Fibroblast of mammary gland (primary cell): ENCODE data around the gene KAT2A.

ENCODE experiments used
- DNase-seq: peaks from one replicate; pipeline ENCODE4 v3.0.0-alpha.2; 2010; ENCODE audit warnings: low read depth
- H3K4me3 ChIP-seq: 2 replicates; pipeline ENCODE4 v1.5.1; 2011; ENCODE audit warnings: low read depth, mild to moderate bottlenecking, low read length, moderate library complexity; ENCODE audit not compliant: control insufficient read depth
- CTCF ChIP-seq: conservative IDR thresholded peaks from 2 replicates; pipeline ENCODE4 v1.5.1; 2011; ENCODE audit warnings: low read depth, low read length, inconsistent platforms; ENCODE audit not compliant: control insufficient read depth, insufficient read depth

KAT2A gene

GRCh38 chr17:42119301-42119700 is 1.9 kb downstream of the KAT2A start:
- DNase-seq, result no peak
- TF ChIP-seq CTCF, result no peak
- H3K4me3 ChIP-seq, result no peak overlapping the region

GRCh38 chr17:42118545-42118944 is 2.6 kb downstream of the KAT2A start:
- H3K4me3 ChIP-seq, result no peak overlapping the region
- TF ChIP-seq CTCF, result peak; percentile 49
- peak; percentile 35 for DNase-seq

- no peak overlapping the region for H3K4me3 ChIP-seq
- DNase-seq, result no peak
- no peak for TF ChIP-seq CTCF
Observed at GRCh38 chr17:42118126-42118510, 3.0 kb downstream of the KAT2A start.

- DNase-seq, result no peak
- no peak overlapping the region for H3K4me3 ChIP-seq
- TF ChIP-seq CTCF, result no peak
Observed at GRCh38 chr17:42117397-42118125, 3.6 kb downstream of the KAT2A start.

GRCh38 chr17:42116705-42117396 is 4.3 kb downstream of the KAT2A start:
- TF ChIP-seq CTCF, result peak; percentile 81
- H3K4me3 ChIP-seq, result no peak overlapping the region
- DNase-seq, result peak; percentile 79

GRCh38 chr17:42114118-42114517 is 7.0 kb downstream of the KAT2A start:
- TF ChIP-seq CTCF, result no peak
- H3K4me3 ChIP-seq, result no peak overlapping the region
- DNase-seq, result no peak
